ENCODE measurements around the gene PMM1. TPM values are rescaled to one million over a fixed set of nuclear protein-coding genes. Genes with fewer than 3 reads are reported as not detected.

PMM1 gene
- total RNA-seq, 4 donors from 2014 or later, result 55.5 to 88.1 (median 83.5) TPM

- DNase-seq (ENCODE audit: low spot score in 2 of 2), result no peak
- 71% methylated on average over 8 of the region's 8 CpGs for WGBS, 2 donors
Observed at GRCh38 chr22:41582694-41583093, 6.9 kb downstream of the PMM1 start.

GRCh38 chr22:41579997-41580355 is 9.7 kb downstream of the PMM1 start:
- Histone ChIP-seq H3K36me3 (peaks cover 0 to 99% (median 13%) of the 10 kb centered on the region in 3 donors), H3K4me1 (peaks cover 0 to 6% (median 0%) of the 10 kb centered on the region in 4 donors), H3K27ac (no peak overlapping the region), H3K27me3 (no peaks in the 10 kb centered on the region), H3K4me3 (no peak overlapping the region), H3K9me3 (no peaks in the 10 kb centered on the region)
- 72 to 82% methylated on average over 6 of the region's 6 CpGs for WGBS, 2 donors
- TF ChIP-seq CTCF (IDR thresholded peaks at IDR 0.05) (no peak), EP300 (IDR thresholded peaks at IDR 0.05) (no peak), POLR2A (IDR thresholded peaks at IDR 0.05) (no peak)
- no peak for DNase-seq (ENCODE audit: low spot score in 2 of 2)

More at GRCh38 chr22:41582694-41583093, 6.9 kb downstream of the PMM1 start:
- H3K4me3 ChIP-seq, result no peak overlapping the region
- H3K27me3 ChIP-seq, result no peaks in the 10 kb centered on the region
- H3K9me3 ChIP-seq, result no peaks in the 10 kb centered on the region
- peaks cover 0 to 4% (median 2%) of the 10 kb centered on the region in 4 donors for H3K4me1 ChIP-seq
- H3K27ac ChIP-seq, result no peak overlapping the region
- H3K36me3 ChIP-seq, result peaks cover 0 to 84% (median 13%) of the 10 kb centered on the region in 3 donors
- TF ChIP-seq CTCF (IDR thresholded peaks at IDR 0.05) (no peak), POLR2A (IDR thresholded peaks at IDR 0.05) (no peak), EP300 (IDR thresholded peaks at IDR 0.05) (no peak)

GRCh38 chr22:41579297-41579996 is 10.2 kb downstream of the PMM1 start:
- peaks cover 0 to 99% (median 13%) of the 10 kb centered on the region in 3 donors for H3K36me3 ChIP-seq
- H3K4me1 ChIP-seq, result peaks cover 0 to 11% (median 0%) of the 10 kb centered on the region in 4 donors
- H3K27ac ChIP-seq, result no peak overlapping the region
- no peaks in the 10 kb centered on the region for H3K9me3 ChIP-seq
- DNase-seq (ENCODE audit: low spot score in 2 of 2), result no peak
- no peaks in the 10 kb centered on the region for H3K27me3 ChIP-seq
- no peak overlapping the region for H3K4me3 ChIP-seq
- TF ChIP-seq POLR2A (IDR thresholded peaks at IDR 0.05) (no peak), EP300 (IDR thresholded peaks at IDR 0.05) (no peak), CTCF (IDR thresholded peaks at IDR 0.05) (no peak)
- 92 to 97% methylated on average over 10 to 12 of the region's 12 CpGs for WGBS, 2 donors

- 91 to 96% methylated on average over 9 of the region's 9 CpGs for WGBS, 2 donors
- Histone ChIP-seq H3K27ac (no peak overlapping the region), H3K9me3 (no peaks in the 10 kb centered on the region), H3K4me3 (no peak overlapping the region), H3K4me1 (peaks cover 0 to 11% (median 0%) of the 10 kb centered on the region in 4 donors), H3K36me3 (peaks cover 0 to 94% (median 8%) of the 10 kb centered on the region in 3 donors), H3K27me3 (no peaks in the 10 kb centered on the region)
- DNase-seq (ENCODE audit: low spot score in 2 of 2), result no peak
- TF ChIP-seq CTCF (IDR thresholded peaks at IDR 0.05) (no peak), POLR2A (IDR thresholded peaks at IDR 0.05) (no peak), EP300 (IDR thresholded peaks at IDR 0.05) (no peak)
Observed at GRCh38 chr22:41578818-41579217, 10.8 kb downstream of the PMM1 start.

GRCh38 chr22:41578114-41578513 is 11.5 kb downstream of the PMM1 start:
- Histone ChIP-seq H3K36me3 (peaks cover 0 to 87% (median 1%) of the 10 kb centered on the region in 3 donors), H3K27me3 (no peaks in the 10 kb centered on the region), H3K27ac (no peak overlapping the region), H3K4me3 (no peak overlapping the region), H3K9me3 (no peaks in the 10 kb centered on the region), H3K4me1 (peaks cover 0 to 11% (median 0%) of the 10 kb centered on the region in 4 donors)
- no peak for DNase-seq (ENCODE audit: low spot score in 2 of 2)
- WGBS, 2 donors, result 88 to 90% methylated on average over 8 of the region's 8 CpGs
- TF ChIP-seq EP300 (IDR thresholded peaks at IDR 0.05) (no peak), POLR2A (IDR thresholded peaks at IDR 0.05) (no peak), CTCF (IDR thresholded peaks at IDR 0.05) (no peak)
